Measurements from ENCODE around the gene TUBGCP4. TPM values are rescaled to one million over a fixed set of nuclear protein-coding genes. Genes with fewer than 3 reads are reported as not detected.

TUBGCP4 gene
- total RNA-seq, 1 experiment from 2014 or later: 31.9 TPM

- no peak for ATAC-seq
- intact Hi-C loops (cut with micrococcal nuclease; ENCODE audit: unreplicated experiment): no loop called here
- in situ Hi-C loops (cut with HindIII; ENCODE audit: low pct_unique_long_range_greater_than_20kb, low sequenced_read_pairs): no loop called here
- TF ChIP-seq, protein P1, sequence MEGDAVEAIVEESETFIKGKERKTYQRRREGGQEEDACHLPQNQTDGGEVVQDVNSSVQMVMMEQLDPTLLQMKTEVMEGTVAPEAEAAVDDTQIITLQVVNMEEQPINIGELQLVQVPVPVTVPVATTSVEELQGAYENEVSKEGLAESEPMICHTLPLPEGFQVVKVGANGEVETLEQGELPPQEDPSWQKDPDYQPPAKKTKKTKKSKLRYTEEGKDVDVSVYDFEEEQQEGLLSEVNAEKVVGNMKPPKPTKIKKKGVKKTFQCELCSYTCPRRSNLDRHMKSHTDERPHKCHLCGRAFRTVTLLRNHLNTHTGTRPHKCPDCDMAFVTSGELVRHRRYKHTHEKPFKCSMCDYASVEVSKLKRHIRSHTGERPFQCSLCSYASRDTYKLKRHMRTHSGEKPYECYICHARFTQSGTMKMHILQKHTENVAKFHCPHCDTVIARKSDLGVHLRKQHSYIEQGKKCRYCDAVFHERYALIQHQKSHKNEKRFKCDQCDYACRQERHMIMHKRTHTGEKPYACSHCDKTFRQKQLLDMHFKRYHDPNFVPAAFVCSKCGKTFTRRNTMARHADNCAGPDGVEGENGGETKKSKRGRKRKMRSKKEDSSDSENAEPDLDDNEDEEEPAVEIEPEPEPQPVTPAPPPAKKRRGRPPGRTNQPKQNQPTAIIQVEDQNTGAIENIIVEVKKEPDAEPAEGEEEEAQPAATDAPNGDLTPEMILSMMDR (IDR thresholded peaks at IDR 0.05): no peak
- TF ChIP-seq TCF7L2 (IDR thresholded peaks at IDR 0.05; ENCODE audit: low read depth, low read length): no peak
- no peak for TF ChIP-seq REST (IDR thresholded peaks at IDR 0.05; ENCODE audit: insufficient read depth in 1 of 2, low read depth in 2 of 2, low read length in 1 of 2)
- TF ChIP-seq POLR2AphosphoS5 (IDR thresholded peaks at IDR 0.05; ENCODE audit: low read depth, low read length): no peak
- no peak for TF ChIP-seq SIN3A (IDR thresholded peaks at IDR 0.05; ENCODE audit: borderline replicate concordance, insufficient read depth, low read depth, low read length)
- H3K36me3 ChIP-seq (ENCODE audit: control insufficient read depth, insufficient read depth, low read length): peaks cover 6% of the 10 kb centered on the region
- no peaks in the 10 kb centered on the region; the same call in 1 of the 2 replicates for H3K9me3 ChIP-seq (ENCODE audit: control insufficient read depth, insufficient read depth, low read depth, low read length)
- DNase-seq (ENCODE audit: low read depth, low spot score): no peak
- no peak overlapping the region for H3K27ac ChIP-seq (ENCODE audit: low read length)
- ChIA-PET POLR2A (interaction anchor here (0.7 kb wide), 1 partner anchor 12 kb away, joined by 3 read pairs; no protein-coding TSS in a partner anchor), CTCF (no interaction called here)
- H3K27me3 ChIP-seq (ENCODE audit: control insufficient read depth, insufficient read depth, low read length): no peaks in the 10 kb centered on the region
- H3K4me3 ChIP-seq (ENCODE audit: low read depth in 2 of 2, low read length in 2 of 2): no peak overlapping the region
- BruUV-seq (replicated peaks): TSS peak; percentile 35
- H3K4me1 ChIP-seq (ENCODE audit: control insufficient read depth, insufficient read depth, low read length): no peaks in the 10 kb centered on the region
Measured at GRCh38 chr15:43352693-43353382, 18.1 kb upstream of the TUBGCP4 start.

DNA sequence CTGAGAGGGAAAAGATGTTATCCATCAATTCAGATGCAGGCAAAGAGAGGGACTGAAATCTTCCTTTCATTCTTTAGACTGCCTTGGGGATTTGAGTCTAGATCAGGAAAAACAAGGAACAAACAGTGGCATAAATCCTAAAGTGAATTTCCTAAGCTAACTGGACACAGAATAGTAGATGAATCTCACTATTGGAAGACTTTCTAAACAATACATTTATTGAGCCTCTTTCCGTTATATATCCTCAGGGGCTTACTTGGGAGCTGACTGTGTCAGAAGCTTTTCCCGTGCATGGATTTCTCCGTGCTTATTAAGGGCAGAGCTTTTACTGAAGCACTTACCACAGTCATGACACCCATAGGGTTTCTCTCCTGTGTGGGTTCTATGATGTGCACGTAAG is 10.1 kb upstream of the TUBGCP4 start:
- H3K9me3 ChIP-seq (ENCODE audit: control insufficient read depth, insufficient read depth, low read depth, low read length): peaks cover 70% of the 10 kb centered on the region
- no TSS peak for BruUV-seq (replicated peaks)
- POLR2A ChIA-PET: no interaction called here

More for the DNA sequence above, 10.1 kb upstream of the TUBGCP4 start:
- DNase-seq (ENCODE audit: low read depth, low spot score): no peak
- ATAC-seq: no peak
- intact Hi-C loops (cut with micrococcal nuclease; ENCODE audit: unreplicated experiment): no loop called here
- Histone ChIP-seq H3K4me3 (ENCODE audit: low read depth in 2 of 2, low read length in 2 of 2) (no peak overlapping the region), H3K4me1 (ENCODE audit: control insufficient read depth, insufficient read depth, low read length) (no peaks in the 10 kb centered on the region), H3K36me3 (ENCODE audit: control insufficient read depth, insufficient read depth, low read length) (no peaks in the 10 kb centered on the region; the same call in 1 of the 2 replicates), H3K27me3 (ENCODE audit: control insufficient read depth, insufficient read depth, low read length) (no peaks in the 10 kb centered on the region), H3K27ac (ENCODE audit: low read length) (no peak overlapping the region)
- in situ Hi-C loops (cut with HindIII; ENCODE audit: low pct_unique_long_range_greater_than_20kb, low sequenced_read_pairs): no loop called here
- TF ChIP-seq REST (IDR thresholded peaks at IDR 0.05; ENCODE audit: insufficient read depth in 1 of 2, low read depth in 2 of 2, low read length in 1 of 2): no peak
- TF ChIP-seq SIN3A (IDR thresholded peaks at IDR 0.05; ENCODE audit: borderline replicate concordance, insufficient read depth, low read depth, low read length): no peak
- no peak for TF ChIP-seq TCF7L2 (IDR thresholded peaks at IDR 0.05; ENCODE audit: low read depth, low read length)
- TF ChIP-seq POLR2AphosphoS5 (IDR thresholded peaks at IDR 0.05; ENCODE audit: low read depth, low read length): no peak
- TF ChIP-seq, protein P1 (IDR thresholded peaks at IDR 0.05): no peak
- CTCF ChIA-PET: no interaction called here

All from Panc1 (cell line).